NK-92 treated with Interleukin-12 subunit alpha and Interleukin-12 subunit beta, amount 100 ng/mL, for 24 hours (cell line): ENCODE data around the gene FERMT3.
A peak's percentile ranks its signal among the peaks of the same experiment; 100 is the strongest.
"Not testable (repeated sequence)": the region's sequence is repeated elsewhere in the genome, so short reads cannot be mapped to it uniquely, and the experiment has no call there.

ENCODE experiments used
- DNase-seq: peaks from one replicate; lab custom pipeline; 2025; lab: John Stamatoyannopoulos, UW

The FERMT3 gene

DNA sequence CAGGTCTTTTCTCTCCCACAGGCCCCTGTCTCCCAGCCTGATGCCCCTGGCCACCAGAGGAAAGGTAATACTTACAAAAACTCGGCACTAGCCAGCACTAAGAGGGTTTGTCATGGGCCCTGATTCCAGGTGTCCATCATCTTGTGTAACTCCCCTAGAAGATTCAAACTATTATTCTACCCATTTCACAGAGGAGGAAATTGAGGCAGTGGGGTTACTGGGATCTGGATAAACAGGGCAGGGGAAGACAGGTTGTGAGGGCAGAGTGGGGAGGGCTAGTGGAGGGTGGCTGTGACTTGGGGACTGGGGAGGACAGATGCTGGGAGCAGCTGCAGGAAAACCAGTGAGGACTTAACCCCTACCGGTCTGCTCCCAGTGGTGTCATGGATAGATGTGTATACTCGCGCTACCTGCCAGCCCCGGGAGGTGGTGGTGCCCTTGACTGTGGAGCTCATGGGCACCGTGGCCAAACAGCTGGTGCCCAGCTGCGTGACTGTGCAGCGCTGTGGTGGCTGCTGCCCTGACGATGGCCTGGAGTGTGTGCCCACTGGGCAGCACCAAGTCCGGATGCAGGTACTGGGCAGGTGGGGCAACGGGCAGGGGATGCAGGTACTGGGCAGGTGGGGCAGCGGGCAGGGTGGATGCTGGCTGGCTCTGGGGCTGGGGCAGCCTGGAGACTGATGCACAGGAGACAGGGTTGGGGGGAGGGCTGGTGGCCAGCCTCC is 29.1 kb downstream of the FERMT3 start:
- DNase-seq: no peak

DNA sequence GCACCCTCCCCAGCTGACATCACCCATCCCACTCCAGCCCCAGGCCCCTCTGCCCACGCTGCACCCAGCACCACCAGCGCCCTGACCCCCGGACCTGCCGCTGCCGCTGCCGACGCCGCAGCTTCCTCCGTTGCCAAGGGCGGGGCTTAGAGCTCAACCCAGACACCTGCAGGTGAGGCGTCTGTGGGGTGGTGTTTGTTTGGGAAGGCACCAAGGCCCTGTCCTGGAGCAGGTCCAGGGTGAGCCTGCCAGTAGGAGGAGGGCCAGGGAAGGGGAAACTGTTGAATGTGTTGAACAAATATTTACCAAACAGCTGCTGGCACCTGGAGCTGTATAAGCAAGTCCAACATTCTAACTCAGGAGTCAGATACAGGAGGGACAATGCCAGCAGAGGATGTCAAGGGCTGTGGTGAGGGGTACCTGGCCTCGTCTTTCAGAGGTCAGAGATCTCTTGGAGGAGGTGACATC is 31.0 kb downstream of the FERMT3 start:
- DNase-seq: no peak

DNA sequence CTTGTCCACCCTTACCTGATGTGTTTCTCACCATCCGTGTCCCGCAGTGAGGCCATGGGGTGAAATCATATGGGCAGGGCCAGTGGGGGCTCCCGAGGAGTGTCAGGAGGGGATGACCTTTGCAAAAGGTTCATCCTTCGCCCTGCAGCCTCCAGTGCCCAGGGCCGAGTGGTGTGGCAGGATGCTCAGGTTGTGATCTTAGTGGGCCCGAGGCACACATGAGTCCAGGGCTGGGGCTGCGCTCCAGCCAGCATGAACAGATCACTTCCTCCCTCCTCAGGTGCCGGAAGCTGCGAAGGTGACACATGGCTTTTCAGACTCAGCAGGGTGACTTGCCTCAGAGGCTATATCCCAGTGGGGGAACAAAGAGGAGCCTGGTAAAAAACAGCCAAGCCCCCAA is 31.6 kb downstream of the FERMT3 start:
- no peak for DNase-seq

DNA sequence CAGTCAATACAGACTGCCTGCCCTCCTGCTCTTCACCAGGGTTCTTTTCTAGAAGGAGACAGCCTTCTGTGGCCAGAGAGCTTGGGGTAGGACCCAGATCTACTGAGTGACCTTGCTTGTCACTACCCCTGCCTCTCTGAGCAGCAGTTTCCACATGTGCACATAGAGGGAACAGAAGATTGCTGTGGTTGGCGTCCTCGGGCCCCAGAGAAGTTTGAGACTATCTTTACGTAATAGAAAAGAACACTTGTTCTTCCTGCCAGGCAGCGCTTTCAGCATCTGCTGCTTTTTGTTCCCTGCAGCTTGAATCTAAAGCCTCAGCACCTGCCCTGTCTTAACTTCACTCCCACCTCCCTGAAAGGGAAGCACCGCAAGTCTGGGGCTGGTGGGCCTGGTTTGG is 32.5 kb downstream of the FERMT3 start:
- no peak for DNase-seq

DNA sequence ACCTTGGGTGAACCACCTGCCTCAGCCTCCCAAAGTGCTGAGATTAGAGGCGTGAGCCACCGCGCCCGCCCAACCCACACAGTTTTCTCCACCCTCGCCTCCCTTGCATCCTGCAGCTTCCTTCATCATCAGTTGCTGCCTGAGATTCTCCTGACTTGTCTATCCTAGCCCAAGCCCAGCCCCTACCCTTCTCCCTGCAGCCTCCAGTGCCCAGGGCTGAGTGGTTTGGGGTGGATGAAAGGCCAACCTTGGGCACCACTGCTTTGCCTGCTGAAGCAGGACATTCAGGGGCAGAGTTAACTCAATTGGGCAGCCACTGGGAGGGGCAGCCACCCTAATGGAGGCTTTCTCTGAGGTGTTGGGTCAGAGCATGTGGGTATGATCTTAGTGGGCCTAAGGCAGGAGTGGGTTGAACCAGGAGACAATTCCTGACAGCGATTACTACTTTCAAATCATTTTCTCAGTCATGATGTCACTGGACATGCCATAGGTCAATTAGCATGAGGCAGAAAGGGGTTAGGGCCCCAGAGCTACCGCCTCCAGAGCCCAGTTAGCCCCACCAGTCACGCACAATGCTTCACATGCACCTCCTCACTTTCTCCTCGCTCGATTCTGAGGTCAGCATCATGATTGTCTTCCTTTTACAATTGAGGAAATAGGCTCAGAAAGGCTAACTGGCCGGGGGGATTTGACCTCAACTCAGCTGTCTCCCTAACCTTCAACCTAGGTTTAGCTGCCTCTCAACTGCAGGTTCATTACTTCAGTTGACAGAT is 33.3 kb downstream of the FERMT3 start:
- DNase-seq: no peak

- DNase-seq: peak; percentile 97
Observed at GRCh38 chr11:64240435-64241240, 34.1 kb downstream of the FERMT3 start, which contains the start of gene FKBP2. TSS of gene FKBP2 (plus strand) at chr11:64241095. CDS start at chr11:64242388, 1,293 bp downstream.

DNA sequence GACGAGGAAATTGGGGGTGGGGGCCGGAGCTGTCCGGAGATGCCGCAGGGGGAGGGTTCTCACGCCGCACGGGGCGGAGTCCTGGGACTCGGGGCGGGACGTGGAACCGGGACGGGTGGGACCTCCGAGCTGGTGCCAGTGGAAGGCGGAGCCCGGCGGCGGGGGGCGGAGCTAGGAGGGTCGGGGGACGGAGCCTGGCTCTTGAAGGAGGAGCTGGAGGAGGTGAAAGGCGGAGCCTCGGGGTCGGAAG is 34.6 kb downstream of the FERMT3 start:
- peak; percentile 100 for DNase-seq

GRCh38 chr11:64241491-64242374 is 35.2 kb downstream of the FERMT3 start:
- no peak for DNase-seq

DNA sequence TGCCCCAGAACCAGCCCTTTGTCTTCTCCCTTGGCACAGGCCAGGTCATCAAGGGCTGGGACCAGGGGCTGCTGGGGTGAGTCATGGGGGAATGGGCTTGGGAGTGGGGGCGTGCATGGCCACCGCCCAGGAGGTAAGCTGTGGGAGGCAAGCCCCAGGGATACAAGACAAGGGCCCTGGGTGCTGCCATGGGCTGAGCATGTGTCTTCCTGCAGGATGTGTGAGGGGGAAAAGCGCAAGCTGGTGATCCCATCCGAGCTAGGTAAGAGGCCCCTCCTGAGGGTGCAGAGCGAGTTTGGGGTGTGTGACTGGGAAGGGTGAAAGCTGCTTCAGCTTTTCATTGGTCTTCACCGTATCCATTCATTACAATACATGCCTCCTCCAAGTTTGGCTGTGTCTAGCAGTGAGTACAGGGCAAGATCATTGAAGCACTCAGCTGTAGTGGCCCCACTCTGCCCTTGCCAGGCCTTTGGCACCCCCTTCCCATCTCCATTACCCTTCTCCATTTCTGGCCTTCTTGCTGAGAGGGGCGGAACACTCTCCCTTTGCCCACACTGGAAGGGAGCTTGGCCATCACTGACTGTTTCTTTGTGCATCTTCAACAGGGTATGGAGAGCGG is 36.8 kb downstream of the FERMT3 start:
- DNase-seq: no peak

- no peak for DNase-seq
Observed at GRCh38 chr11:64244107-64244506, 37.6 kb downstream of the FERMT3 start.

DNA sequence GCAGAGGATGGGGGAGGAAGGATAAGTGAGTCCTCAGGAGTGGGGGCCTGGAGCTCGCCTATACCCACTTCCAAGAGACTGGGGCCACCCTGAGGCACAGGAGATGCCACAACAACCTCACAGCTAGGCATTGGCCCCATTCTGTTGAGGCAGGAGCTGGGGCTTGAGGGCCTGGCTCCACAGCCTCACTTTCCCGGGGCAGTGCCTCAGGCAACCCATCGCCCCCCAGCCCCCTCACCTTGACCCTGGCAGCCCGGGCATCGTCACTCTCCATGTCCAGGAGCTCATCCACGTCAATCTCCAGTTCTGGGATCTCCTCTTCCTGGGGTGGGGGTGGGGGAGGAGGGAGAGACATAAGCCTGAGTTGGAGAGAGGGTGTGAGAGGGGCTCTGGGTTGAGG is 38.4 kb downstream of the FERMT3 start:
- DNase-seq: no peak

DNA sequence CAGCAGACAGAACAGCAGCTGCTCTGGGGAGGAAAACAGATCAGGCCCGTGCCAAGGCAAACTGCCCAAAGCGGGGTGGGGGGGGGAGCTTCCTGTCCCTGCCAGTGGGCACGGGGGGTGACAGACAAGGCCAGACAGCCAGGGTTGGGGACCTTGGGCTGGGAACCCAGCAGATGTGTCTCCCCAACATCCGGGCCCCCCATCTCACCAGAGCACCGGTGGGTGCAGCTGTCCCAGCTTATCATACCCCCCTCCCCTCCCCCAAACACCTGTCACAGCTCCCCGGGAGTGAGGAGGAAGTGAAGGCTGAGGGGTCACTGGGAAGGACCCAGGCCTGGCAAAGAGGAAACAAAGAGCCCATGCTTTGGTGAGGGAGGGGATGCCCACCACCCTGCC is 38.9 kb downstream of the FERMT3 start:
- no peak for DNase-seq

DNA sequence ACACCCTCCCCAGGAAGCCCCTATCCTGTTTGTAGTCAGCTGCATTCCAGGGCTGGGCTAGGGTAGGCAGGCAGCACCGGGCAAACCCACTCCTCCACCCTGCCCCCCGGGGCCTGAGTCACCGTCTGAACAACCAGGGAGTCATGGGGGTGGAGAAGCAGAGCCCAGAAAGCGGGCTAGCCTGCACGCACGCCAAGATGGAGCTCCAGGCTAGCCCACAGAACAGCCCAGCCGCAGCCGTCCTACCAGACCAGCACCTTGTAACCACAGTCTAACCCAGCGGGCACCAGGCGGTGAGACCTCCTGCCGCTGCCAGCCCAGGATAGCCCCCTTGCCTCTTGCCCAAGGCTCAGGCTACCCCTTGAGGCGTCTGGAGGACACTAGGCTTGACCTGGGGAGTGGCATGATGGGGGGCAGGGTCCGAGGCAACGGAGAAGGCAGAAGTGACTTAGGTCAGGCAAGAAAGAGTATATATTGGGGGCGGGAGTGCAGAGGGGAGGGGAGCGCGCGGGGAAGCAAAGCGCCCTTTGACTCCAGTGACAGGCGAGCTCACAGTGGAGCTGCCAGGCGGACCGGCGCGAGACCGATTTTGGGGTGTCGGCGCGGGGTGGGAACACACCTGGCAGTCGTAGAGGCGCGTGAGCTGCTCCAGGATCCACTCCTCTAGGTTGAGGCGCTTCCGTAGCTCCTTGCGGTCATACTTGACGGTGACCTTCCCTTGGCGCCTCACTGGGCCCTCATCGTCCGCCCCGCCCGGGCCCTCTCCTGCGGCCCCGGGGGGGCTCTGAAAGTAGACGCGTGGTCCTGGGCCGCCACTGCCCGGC is 39.5 kb downstream of the FERMT3 start:
- peak; percentile 81 for DNase-seq

DNA sequence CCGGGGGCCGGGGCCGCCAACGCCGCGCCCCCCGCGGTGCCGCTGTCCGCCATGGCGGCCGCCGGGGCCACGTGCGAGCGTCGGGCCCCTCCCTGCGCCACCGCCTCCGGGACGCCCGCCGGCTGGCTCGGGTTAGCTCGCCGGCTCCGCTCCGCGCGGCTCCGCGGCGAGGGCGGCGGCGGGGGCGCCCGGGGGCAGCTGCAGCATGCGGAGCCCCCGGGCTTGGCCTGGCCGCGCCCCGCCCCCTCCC is 40.0 kb downstream of the FERMT3 start:
- DNase-seq: not testable (repeated sequence)

DNA sequence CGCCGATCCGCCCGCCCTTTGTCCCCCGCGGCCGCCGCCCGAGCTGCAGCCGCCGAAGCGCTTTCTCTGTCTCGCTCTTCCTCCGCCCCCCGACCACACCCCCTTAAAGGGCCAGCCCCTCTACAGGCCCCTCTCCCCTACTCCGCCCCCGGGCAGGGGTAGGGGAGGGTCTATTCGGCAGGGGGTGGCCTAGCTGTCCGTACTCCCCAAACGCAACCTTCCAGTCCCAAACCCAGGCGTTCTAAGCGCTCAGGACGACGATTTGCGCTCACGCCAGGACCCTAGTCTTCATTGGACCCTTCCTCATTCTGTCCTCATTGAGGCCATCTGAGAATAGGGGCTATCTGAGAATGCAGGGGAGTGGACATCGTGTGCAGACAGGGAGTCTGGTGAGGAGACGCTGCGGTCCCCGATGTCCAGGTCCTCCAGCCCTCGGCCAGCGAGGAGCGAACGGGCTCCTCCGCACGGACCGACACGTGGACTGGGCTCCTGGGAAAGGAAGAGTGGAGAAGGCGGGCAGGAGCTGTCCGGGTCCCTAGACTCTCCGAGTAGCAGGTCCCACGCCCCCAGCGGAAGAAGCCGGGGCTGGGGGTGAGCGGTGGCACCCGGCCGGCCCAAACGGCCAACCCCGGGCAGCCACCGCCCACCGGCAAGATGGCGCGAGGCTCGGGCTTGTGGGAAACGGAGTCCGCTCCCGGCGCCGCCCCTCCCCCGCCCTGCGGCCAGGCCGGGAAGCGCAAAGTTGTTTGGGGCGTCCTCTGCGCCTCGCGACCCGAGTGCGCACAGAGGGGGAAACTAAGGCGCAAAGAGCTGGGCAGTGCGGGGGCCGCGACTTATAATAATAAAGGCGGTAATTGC is 40.6 kb downstream of the FERMT3 start, which contains the start of gene PPP1R14B:
Gene PPP1R14B, minus strand, starts transcription at position 73 of the 858 bp plus-strand sequence. CDS start 270 bp downstream, outside the sequence.
- DNase-seq: peak; percentile 67

DNA sequence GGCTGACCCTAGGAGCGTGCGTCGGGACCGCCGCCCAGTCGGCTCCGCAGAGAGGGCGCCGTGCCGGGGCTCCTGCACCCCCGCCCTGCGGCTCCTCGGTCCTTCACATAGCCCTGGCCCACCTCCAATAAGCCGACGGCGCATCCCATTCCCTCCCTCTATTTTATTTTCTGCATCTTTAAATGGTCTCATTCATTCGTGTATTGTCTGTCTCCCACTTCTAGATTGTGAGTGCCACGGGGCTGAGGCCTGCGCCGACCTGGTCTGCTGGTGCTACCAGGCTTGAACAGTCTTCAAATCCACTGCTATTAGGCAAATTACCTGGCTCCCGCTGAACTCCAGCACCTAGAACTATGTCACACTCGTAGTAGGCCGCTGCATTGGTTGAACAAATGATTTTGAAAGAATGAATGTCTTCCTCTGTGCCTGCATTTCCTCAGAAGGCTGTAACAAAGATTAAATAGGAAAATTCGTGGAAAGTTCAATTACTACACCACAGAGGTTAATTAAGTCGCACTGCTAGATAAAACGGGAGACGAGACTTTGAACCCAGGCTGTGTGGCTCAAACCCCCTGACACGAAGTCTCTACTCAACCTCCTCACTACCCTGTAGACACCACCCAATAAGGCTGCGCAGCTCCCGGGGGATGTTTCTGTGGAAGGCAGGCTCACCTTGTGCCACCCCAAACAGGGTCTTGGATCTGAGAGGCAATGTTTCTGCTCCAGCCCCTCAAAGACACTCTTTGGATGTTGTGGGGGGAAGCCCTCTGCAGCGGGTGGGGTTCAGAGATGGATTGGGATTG is 41.4 kb downstream of the FERMT3 start:
- no peak for DNase-seq

DNA sequence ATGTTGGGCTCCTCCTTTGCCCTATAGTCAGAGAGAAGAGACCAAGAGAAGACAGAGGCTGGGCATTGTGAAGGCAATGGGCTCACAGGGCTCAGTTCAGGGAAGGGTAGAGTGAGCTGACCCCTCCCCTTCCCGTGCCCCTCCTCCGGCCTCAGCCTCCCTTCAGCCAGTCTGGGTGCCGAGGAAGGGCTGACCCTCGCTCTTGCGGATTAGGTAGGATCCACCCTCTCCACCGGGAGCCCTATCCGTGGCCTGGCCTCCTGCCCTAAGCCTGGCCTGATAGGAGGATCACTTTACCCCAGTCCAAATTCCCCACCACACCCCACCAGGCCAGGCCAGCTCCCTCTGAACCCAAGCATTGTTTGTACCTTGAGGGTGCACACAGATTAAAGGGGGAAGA is 42.1 kb downstream of the FERMT3 start:
- DNase-seq: no peak

DNA sequence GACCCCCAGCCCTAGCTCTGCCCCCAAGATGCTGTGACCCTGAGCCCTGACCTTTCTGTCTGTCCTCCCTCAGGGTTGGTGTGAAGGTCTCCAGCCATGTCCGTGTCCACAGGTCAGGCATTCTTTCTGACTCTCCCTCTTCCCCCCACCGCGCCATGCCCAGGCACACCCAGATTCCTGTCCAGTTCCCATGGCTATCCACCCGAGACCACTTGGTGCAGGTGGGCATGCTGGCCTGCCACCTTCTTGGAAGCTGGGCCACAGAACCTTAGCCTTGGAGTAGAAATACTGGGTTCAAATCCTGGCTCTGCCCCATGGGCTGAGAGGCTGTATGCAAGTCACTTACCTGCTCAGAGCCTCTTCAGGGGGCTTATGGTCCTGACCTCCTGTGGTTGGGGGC is 42.5 kb downstream of the FERMT3 start:
- DNase-seq: no peak
